Right lobe of liver (tissue), 6 donors: ENCODE results near the gene INPP4B. TPM values are rescaled to one million over a fixed set of nuclear protein-coding genes. Genes with fewer than 3 reads are reported as not detected.
A peak's percentile ranks its signal among the peaks of the same experiment; 100 is the strongest.

Experiments
- ATAC-seq, 4 donors: fragments of 200-7000 bp; cut with Tn5 transposase; one replicate each; pipeline ENCODE4 v1.9.1; 2020; ENCODE audit warnings: mild to moderate bottlenecking in 4 of 4, moderate library complexity in 4 of 4
- DNase-seq, 3 donors: peaks; one replicate each; pipeline ENCODE4 v3.0.0-alpha.2; 2020
- H3K27ac ChIP-seq, 3 donors: fragments of 200-600 bp; one replicate each; pipeline ENCODE4 v1.8.0; 2022
- H3K27me3 ChIP-seq, 2 donors: fragments of 200-600 bp; one replicate each; pipeline ENCODE4 v1.8.0; 2022
- H3K36me3 ChIP-seq, 4 donors: fragments of 200-600 bp; sonication (generic) in 1 of 4; one replicate each; pipeline versions ENCODE4 v1.5.1 to v1.8.0; 2017 to 2022; ENCODE audit warnings: control low read depth in 1 of 4
- H3K4me1 ChIP-seq, 4 donors: fragments of 200-600 bp; sonication (generic) in 1 of 4; one replicate each; pipeline versions ENCODE4 v1.5.1 to v1.8.0; 2017 to 2022; ENCODE audit warnings: control low read depth in 1 of 4
- H3K4me3 ChIP-seq, 3 donors: fragments of 200-600 bp; one replicate each; pipeline ENCODE4 v1.8.0; 2022
- H3K9me3 ChIP-seq, 4 donors: fragments of 200-600 bp; sonication (generic) in 1 of 4; one replicate each; pipeline versions ENCODE4 v1.5.1 to v1.8.0; 2017 to 2022; ENCODE audit warnings: control low read depth in 1 of 4
- CTCF ChIP-seq, 4 donors: fragments of 200-600 bp in 3 of 4; fragments of 450-650 bp in 1 of 4; IDR thresholded peaks; one replicate each; pipeline versions ENCODE4 v1.5.1 to v1.8.0; 2016 to 2022; ENCODE audit warnings: antibody characterized with exemption in 4 of 4, mild to moderate bottlenecking in 2 of 4
- POLR2A ChIP-seq: fragments of 450-650 bp; IDR thresholded peaks from one replicate; pipeline ENCODE4 v1.6.1; 2017; ENCODE audit warnings: antibody characterized with exemption, mild to moderate bottlenecking
- WGBS: methylation state at CpG from one replicate; pipeline ENCODE4 v1.1.6; 2018; ENCODE audit warnings: low coverage, low lambda C conversion rate; ENCODE audit not compliant: insufficient coverage; ENCODE audit errors: missing lambda C conversion rate; 5-methylcytosine and 5-hydroxymethylcytosine counted together
- intact Hi-C, 2 donors: fragments of 100-400 bp; cut with DNase I; formaldehyde crosslinking; loops; one replicate each; pipeline versions ENCODE4 v1.11.2 to v1.14.1; 2022
- total RNA-seq, 6 experiments: library from RNA; depleted of rRNA in 2 of 6; stranded (reverse); fragments of >200 nt in 2 of 6; fragmentation: NEBNext Ultra II Directional in 3 of 6; extraction: Animal tissue kit (Norgen Biotek cat#: 25700) in 3 of 6; gene quantifications; one replicate each; pipeline versions ENCODE4 v1.1.0 to v1.2.4, GENCODE V29; 2016 to 2023
- donor health status: DM: no; HTN: yes; CAD: no.
- donor health status: DM: no; HTN: no; CAD: no.
- donor health status: DM: no; HTN: no; CAD: no.
- donor health status: DM: no; HTN: yes; CAD: no.
- donor health status: DM: no; HTN: yes; CAD: no.

The INPP4B gene
- total RNA-seq, 6 experiments from 2014 or later, result 0.73 to 5.0 (median 1.6) TPM

DNA sequence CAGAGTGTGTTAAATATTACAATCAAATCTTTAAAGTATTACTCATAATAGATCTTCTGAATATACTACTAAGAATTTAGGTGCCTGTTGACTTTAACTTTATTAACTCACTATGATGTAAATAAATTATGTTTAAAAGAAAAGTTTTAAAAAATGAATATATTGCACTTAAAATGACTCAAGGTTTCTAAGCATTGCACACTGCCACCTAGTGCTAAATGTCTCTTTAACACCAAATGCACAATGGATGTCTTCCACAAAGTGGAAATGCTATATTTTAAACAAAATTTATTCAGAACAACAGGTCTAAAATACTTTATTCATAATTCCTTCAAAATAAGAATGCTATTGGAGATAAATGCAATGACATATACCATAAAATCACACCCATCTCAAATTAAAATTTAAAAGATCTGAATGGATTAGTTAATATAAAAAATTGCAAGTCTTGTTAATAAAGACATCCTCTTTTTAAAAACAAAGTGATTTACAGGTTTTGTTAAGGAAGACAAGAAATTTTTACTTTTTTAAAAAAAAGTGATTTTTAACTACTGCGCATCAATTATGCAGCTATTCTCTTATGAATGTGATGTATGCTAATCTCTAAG lies 5.5 kb downstream of the INPP4B start:
- DNase-seq, result no peak

GRCh38 chr4:142838778-142839177 lies 7.3 kb downstream of the INPP4B start:
- ATAC-seq (no peak), DNase-seq (no peak)
- Histone ChIP-seq H3K4me3 (no peak overlapping the region), H3K27ac (no peak overlapping the region), H3K9me3 (no peaks in the 10 kb centered on the region), H3K4me1 (no peaks in the 10 kb centered on the region), H3K36me3 (no peaks in the 10 kb centered on the region), H3K27me3 (peaks cover 0 to 9% of the 10 kb centered on the region in 2 donors)
- intact Hi-C loops, result no loop called here
- TF ChIP-seq POLR2A (no peak), CTCF (IDR thresholded peaks at IDR 0.05) (no peak)
- WGBS, result 91% methylated on average over 1 of the region's 1 CpG

More for the DNA sequence above, 5.5 kb downstream of the INPP4B start:
- intact Hi-C loops, result loop anchor here in 1 of 2 donors (10.0 kb wide), 1 partner anchor 716 kb away; no protein-coding TSS in a partner anchor
- Histone ChIP-seq H3K27ac (no peak overlapping the region), H3K4me3 (no peak overlapping the region), H3K36me3 (no peaks in the 10 kb centered on the region), H3K9me3 (no peaks in the 10 kb centered on the region), H3K27me3 (peaks cover 0 to 9% of the 10 kb centered on the region in 2 donors), H3K4me1 (peaks cover 0 to 1% (median 0%) of the 10 kb centered on the region in 4 donors)
- ATAC-seq, result peak in 1 of 4 donors; percentile 42
- WGBS, result 56% methylated on average over 1 of the region's 1 CpG
- no peak for TF ChIP-seq POLR2A
- peak; percentile 47 to 68 (median 64) for TF ChIP-seq CTCF (IDR thresholded peaks at IDR 0.05)

- no peak for TF ChIP-seq CTCF (IDR thresholded peaks at IDR 0.05)
- TF ChIP-seq POLR2A, result no peak
- DNase-seq (no peak), ATAC-seq (no peak)
- intact Hi-C loops, result no loop called here
- Histone ChIP-seq H3K4me3 (no peak overlapping the region), H3K36me3 (no peaks in the 10 kb centered on the region), H3K27ac (no peak overlapping the region), H3K9me3 (no peaks in the 10 kb centered on the region), H3K4me1 (no peaks in the 10 kb centered on the region), H3K27me3 (no peaks in the 10 kb centered on the region)
- 48% methylated on average over 5 of the region's 5 CpGs for WGBS
Measured at GRCh38 chr4:142832022-142832421, 14.1 kb downstream of the INPP4B start.

GRCh38 chr4:142826503-142827241 lies 19.4 kb downstream of the INPP4B start:
- H3K36me3 ChIP-seq, result no peaks in the 10 kb centered on the region
- no peak for DNase-seq
- no peak for ATAC-seq
- 75% methylated on average over 4 of the region's 4 CpGs for WGBS
- H3K9me3 ChIP-seq, result no peaks in the 10 kb centered on the region
- no peaks in the 10 kb centered on the region for H3K4me1 ChIP-seq
- intact Hi-C loops, result no loop called here
- no peaks in the 10 kb centered on the region for H3K27me3 ChIP-seq
- H3K27ac ChIP-seq, result no peak overlapping the region
- no peak overlapping the region for H3K4me3 ChIP-seq
- TF ChIP-seq POLR2A (no peak), CTCF (IDR thresholded peaks at IDR 0.05) (no peak)
